Natural killer cell (primary cell): ENCODE measurements around the gene FRMD4A. TPM values are rescaled to one million over a fixed set of nuclear protein-coding genes. Genes with fewer than 3 reads are reported as not detected.

Experiments used
- ATAC-seq, 3 donors: fragments of 150-1000 bp in 2 of 3; fragments of 200-7000 bp in 1 of 3; cut with Tn5 transposase; 1 replicate in 1 of 3; 2 replicates in 2 of 3; pipeline ENCODE4 v1.10.0; 2021; ENCODE audit warnings: mild to moderate bottlenecking in 2 of 3, moderate library complexity in 2 of 3
- DNase-seq, 2 donors: peaks; one replicate each; pipeline versions ENCODE4 v3.0.0 to v3.0.0-alpha.2; 2013 to 2021; ENCODE audit warnings: mixed read lengths in 1 of 2
- H3K27ac ChIP-seq: one replicate; pipeline ENCODE4 v1.5.1; 2013; ENCODE audit warnings: mild to moderate bottlenecking, low read length
- H3K27me3 ChIP-seq: one replicate; pipeline ENCODE4 v1.6.1; 2013; ENCODE audit warnings: low read length; ENCODE audit not compliant: control insufficient read depth, insufficient read depth
- H3K36me3 ChIP-seq: one replicate; pipeline ENCODE4 v1.6.1; 2013; ENCODE audit warnings: low read length; ENCODE audit not compliant: control insufficient read depth, insufficient read depth
- H3K4me1 ChIP-seq: one replicate; pipeline ENCODE4 v1.6.1; 2013; ENCODE audit warnings: low read length; ENCODE audit not compliant: control insufficient read depth, insufficient read depth
- H3K4me3 ChIP-seq: one replicate; pipeline ENCODE4 v1.5.1; 2013; ENCODE audit warnings: low read length
- H3K9me3 ChIP-seq: one replicate; pipeline ENCODE4 v1.6.1; 2013; ENCODE audit warnings: low read length; ENCODE audit not compliant: control insufficient read depth, insufficient read depth
- H3K27ac Mint-ChIP-seq, 2 donors: one replicate each; pipeline ENCODE4 v1.8.0; 2022; ENCODE audit warnings: mild to moderate bottlenecking in 2 of 2, mixed read lengths in 2 of 2, moderate library complexity in 1 of 2
- H3K27me3 Mint-ChIP-seq, 2 donors: one replicate each; pipeline ENCODE4 v1.8.0; 2022; ENCODE audit warnings: low read depth in 2 of 2, mixed read lengths in 2 of 2
- H3K36me3 Mint-ChIP-seq: one replicate; pipeline ENCODE4 v1.8.0; 2022; ENCODE audit warnings: mixed read lengths
- H3K4me1 Mint-ChIP-seq, 2 donors: one replicate each; pipeline ENCODE4 v1.8.0; 2022; ENCODE audit warnings: mixed read lengths in 2 of 2
- H3K4me3 Mint-ChIP-seq: one replicate; pipeline ENCODE4 v1.8.0; 2022; ENCODE audit warnings: mild to moderate bottlenecking, moderate library complexity, mixed read lengths
- H3K9me3 Mint-ChIP-seq, 2 donors: one replicate each; pipeline ENCODE4 v1.8.0; 2022; ENCODE audit warnings: mixed read lengths in 2 of 2
- CTCF ChIP-seq: fragments of 200-600 bp; IDR thresholded peaks from one replicate; pipeline ENCODE4 v1.8.0; 2022; ENCODE audit warnings: antibody characterized with exemption
- WGBS: methylation state at CpG from one replicate; pipeline ENCODE4 v1.1.7; 2013; ENCODE audit warnings: missing lambda C conversion rate; ENCODE audit not compliant: insufficient coverage; 5-methylcytosine and 5-hydroxymethylcytosine counted together
- intact Hi-C: fragments of 100-400 bp; cut with micrococcal nuclease; formaldehyde crosslinking; loops from one replicate; pipeline ENCODE4 v1.14.2; 2022
- total RNA-seq, 4 donors: library from RNA; stranded (reverse); fragments of 120-200 nt in 1 of 4; gene quantifications; one replicate each; pipeline versions ENCODE4 v1.2.3 to v1.2.4, GENCODE V29; 2013 to 2022

Gene FRMD4A
- total RNA-seq, 3 donors from 2014 or later (not counting 1 experiment from before 2014, with no cell fraction given): 0.36 to 0.38 TPM; not detected in 1

GRCh38 chr10:14040787-14041631 lies 289.7 kb downstream of the FRMD4A start:
- no peaks in the 10 kb centered on the region for H3K4me1 Mint-ChIP-seq
- ATAC-seq: no peak
- no peaks in the 10 kb centered on the region for H3K36me3 Mint-ChIP-seq
- WGBS: 46% methylated on average over 6 of the region's 9 CpGs
- H3K4me3 Mint-ChIP-seq: no peak overlapping the region
- Histone ChIP-seq H3K9me3 (no peaks in the 10 kb centered on the region), H3K4me3 (no peak overlapping the region), H3K27me3 (no peaks in the 10 kb centered on the region), H3K4me1 (no peaks in the 10 kb centered on the region), H3K36me3 (no peaks in the 10 kb centered on the region), H3K27ac (no peak overlapping the region)
- peaks cover 0 to 3% of the 10 kb centered on the region in 2 donors for H3K27me3 Mint-ChIP-seq
- intact Hi-C loops: no loop called here
- H3K27ac Mint-ChIP-seq: no peak overlapping the region
- TF ChIP-seq CTCF: no peak
- DNase-seq: no peak
- no peaks in the 10 kb centered on the region for H3K9me3 Mint-ChIP-seq

GRCh38 chr10:14039968-14040668 lies 290.6 kb downstream of the FRMD4A start:
- Mint-ChIP-seq H3K4me3 (no peak overlapping the region), H3K36me3 (no peaks in the 10 kb centered on the region), H3K4me1 (no peaks in the 10 kb centered on the region), H3K27ac (no peak overlapping the region), H3K27me3 (peaks cover 3% of the 10 kb centered on the region in 2 donors), H3K9me3 (no peaks in the 10 kb centered on the region)
- Histone ChIP-seq H3K36me3 (no peaks in the 10 kb centered on the region), H3K4me1 (no peaks in the 10 kb centered on the region), H3K4me3 (no peak overlapping the region), H3K27ac (no peak overlapping the region), H3K27me3 (no peaks in the 10 kb centered on the region), H3K9me3 (no peaks in the 10 kb centered on the region)
- ATAC-seq (no peak), DNase-seq (no peak)
- TF ChIP-seq CTCF: no peak
- intact Hi-C loops: no loop called here
- 85% methylated on average over 4 of the region's 4 CpGs for WGBS

GRCh38 chr10:14036233-14036632 lies 294.5 kb downstream of the FRMD4A start:
- intact Hi-C loops: no loop called here
- H3K36me3 Mint-ChIP-seq: no peaks in the 10 kb centered on the region
- no peak overlapping the region for H3K4me3 Mint-ChIP-seq
- no peak overlapping the region for H3K4me3 ChIP-seq
- H3K27me3 ChIP-seq: no peaks in the 10 kb centered on the region
- H3K4me1 ChIP-seq: no peaks in the 10 kb centered on the region
- H3K27ac Mint-ChIP-seq: no peak overlapping the region
- ATAC-seq: no peak
- no peak for DNase-seq
- no peaks in the 10 kb centered on the region for H3K9me3 ChIP-seq
- H3K27ac ChIP-seq: no peak overlapping the region
- no peaks in the 10 kb centered on the region for H3K9me3 Mint-ChIP-seq
- H3K4me1 Mint-ChIP-seq: no peaks in the 10 kb centered on the region
- H3K36me3 ChIP-seq: no peaks in the 10 kb centered on the region
- no peak for TF ChIP-seq CTCF
- 90% methylated on average over 7 of the region's 7 CpGs for WGBS
- peaks cover 2 to 7% of the 10 kb centered on the region in 2 donors for H3K27me3 Mint-ChIP-seq
